ENCODE data around the gene ST8SIA2. TPM values are rescaled to one million over a fixed set of nuclear protein-coding genes. Genes with fewer than 3 reads are reported as not detected.

ST8SIA2 gene
- total RNA-seq, 2 donors from 2014 or later = not detected

DNA sequence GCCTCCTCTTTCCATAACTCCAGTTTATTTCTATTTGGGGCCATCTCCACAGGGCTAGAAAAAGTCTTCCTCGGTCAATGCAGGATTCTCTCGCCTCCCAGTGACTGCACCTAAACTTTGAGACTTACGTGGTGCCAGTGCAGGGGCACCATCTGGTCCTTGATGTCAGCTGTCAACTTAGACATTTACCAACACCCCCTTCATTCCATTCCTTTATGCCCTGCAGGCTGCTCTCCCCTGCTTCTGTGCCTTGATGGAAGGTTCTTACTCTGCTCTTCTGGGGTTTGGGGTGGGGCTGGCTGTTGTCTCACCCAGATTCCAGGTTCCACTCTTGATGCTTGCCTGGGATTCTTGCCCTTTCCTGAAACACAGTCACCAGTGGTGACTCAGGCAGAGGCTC is 101.8 kb downstream of the ST8SIA2 start:
- Mint-ChIP-seq H3K9me3 (peaks cover 0 to 5% of the 10 kb centered on the region in 2 donors), H3K36me3 (ENCODE audit: insufficient read depth in 2 of 2) (no peaks in the 10 kb centered on the region), H3K27ac (no peak overlapping the region), H3K27me3 (ENCODE audit: low read depth) (peaks cover 15% of the 10 kb centered on the region), H3K4me1 (ENCODE audit: low read depth) (no peaks in the 10 kb centered on the region), H3K4me3 (no peak overlapping the region)
- ATAC-seq (replicated peaks in 1 of 2) = no peak
- no peak for DNase-seq

DNA sequence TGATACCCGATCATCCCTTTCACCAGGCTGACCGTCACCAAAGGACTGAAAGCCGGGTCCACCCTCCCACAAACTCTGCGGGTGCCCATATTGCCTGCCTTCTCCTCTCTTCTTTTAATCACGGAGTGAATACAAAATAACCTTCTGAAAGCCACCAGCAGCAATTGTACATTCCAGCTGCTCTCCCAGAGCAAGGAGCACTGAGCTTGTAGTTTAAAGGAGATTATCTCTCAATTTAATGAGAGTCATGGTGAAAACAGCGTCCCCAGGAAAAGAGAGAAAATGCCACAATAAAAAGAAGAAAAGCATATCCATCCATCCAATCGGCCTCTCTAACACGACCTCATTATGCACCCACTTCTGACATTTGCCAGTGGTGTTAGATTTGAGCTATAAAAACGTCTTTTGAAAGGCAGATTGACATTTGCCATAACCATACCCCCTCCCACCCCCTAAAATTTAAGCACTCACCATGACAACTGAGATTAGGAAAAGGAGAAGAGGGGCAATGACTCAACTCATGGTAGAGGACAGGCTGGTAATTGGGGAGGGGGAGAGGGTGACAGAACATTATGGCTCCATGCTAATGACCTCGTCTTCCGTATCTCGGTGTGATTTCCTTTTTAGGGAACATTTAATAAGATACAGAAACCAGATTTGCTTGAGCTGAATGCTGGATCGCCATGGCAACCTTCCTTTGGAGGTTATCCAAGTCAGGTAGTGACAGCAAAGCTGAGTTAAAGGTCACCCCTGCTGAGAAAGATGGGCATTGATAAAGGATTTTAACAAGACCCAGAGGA is 106.2 kb downstream of the ST8SIA2 start:
- no peak overlapping the region for H3K27ac Mint-ChIP-seq
- no peak for DNase-seq
- H3K4me3 Mint-ChIP-seq = no peak overlapping the region
- H3K36me3 Mint-ChIP-seq (ENCODE audit: insufficient read depth in 2 of 2) = no peaks in the 10 kb centered on the region
- H3K27me3 Mint-ChIP-seq (ENCODE audit: low read depth) = peaks cover 27% of the 10 kb centered on the region
- no peaks in the 10 kb centered on the region for H3K4me1 Mint-ChIP-seq (ENCODE audit: low read depth)
- no peak for ATAC-seq (replicated peaks in 1 of 2)
- no peaks in the 10 kb centered on the region for H3K9me3 Mint-ChIP-seq

DNA sequence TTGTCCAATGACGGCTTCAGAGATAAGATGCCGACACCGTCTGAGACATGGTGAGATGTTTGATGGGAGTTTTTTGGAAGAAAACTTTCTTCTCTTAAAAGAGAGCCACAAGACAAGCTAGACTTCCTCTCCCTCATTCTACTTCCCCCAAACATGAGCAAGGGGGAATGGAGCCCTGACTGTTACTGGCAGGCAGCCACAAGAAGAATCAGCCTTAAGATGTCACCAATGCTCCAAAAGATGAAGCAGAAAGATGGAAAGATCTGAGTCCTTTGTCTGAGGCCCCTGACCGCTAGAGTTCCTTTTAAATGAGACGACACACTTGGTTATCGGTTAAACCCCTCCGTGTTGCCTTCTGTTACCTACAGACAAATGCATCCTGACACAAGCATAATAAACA is 108.7 kb downstream of the ST8SIA2 start:
- no peak for DNase-seq
- H3K9me3 Mint-ChIP-seq = peaks cover 2% of the 10 kb centered on the region in 2 donors
- ATAC-seq (replicated peaks in 1 of 2) = peak in 1 of 2 donors; percentile 28
- peak overlapping the region; percentile 68 for H3K27ac Mint-ChIP-seq
- no peaks in the 10 kb centered on the region for H3K4me1 Mint-ChIP-seq (ENCODE audit: low read depth)
- H3K27me3 Mint-ChIP-seq (ENCODE audit: low read depth) = peaks cover 20% of the 10 kb centered on the region
- no peak overlapping the region for H3K4me3 Mint-ChIP-seq
- peaks cover 0 to 2% of the 10 kb centered on the region in 2 donors for H3K36me3 Mint-ChIP-seq (ENCODE audit: insufficient read depth in 2 of 2)

DNA sequence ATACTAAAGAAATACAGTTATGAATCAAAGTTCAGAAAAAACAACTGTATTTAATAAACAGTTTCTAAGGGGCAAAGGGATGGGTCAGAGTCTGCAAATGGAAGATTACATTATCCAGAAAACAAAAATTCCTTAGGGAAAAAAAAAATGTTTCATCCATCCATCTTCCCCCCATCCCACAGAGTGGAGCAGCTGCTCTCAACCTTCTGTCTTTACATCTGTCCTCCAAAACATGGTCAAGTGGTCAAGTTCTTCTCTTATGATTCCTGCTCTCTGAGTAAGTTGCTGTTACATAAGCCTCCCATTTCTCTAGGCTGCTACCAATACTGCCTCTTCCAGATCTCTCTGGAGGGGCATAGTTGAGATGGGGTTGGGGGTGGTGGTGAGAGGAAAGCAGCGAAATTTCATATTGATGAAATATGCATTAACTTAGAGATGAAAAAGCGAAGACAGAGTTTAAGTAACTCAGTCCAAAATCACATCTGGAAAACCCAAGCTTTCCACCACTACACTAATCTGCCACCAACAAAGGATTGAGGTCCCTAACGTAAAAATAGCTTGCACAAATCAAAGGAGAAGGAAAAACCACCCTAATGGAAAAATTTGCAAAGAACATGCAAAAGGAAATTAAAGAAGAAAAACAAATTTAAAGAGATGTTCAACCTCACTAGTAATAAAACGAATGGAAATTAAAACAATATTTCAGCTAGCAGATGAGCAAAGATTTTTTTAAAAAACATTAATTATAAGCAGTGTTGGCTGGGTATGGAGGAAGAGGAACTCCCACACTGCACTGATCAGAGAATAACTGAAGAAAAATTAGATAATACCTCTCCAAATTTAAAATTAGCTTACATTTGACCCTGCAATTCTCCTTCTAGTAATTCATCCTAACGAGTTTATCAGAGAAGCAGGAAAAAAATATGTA is 109.5 kb downstream of the ST8SIA2 start:
- no peak for DNase-seq
- Mint-ChIP-seq H3K27me3 (ENCODE audit: low read depth) (peaks cover 20% of the 10 kb centered on the region), H3K36me3 (ENCODE audit: insufficient read depth in 2 of 2) (peaks cover 0 to 2% of the 10 kb centered on the region in 2 donors), H3K4me1 (ENCODE audit: low read depth) (no peaks in the 10 kb centered on the region), H3K27ac (no peak overlapping the region), H3K9me3 (peaks cover 2% of the 10 kb centered on the region in 2 donors), H3K4me3 (no peak overlapping the region)
- no peak for ATAC-seq (replicated peaks in 1 of 2)

DNA sequence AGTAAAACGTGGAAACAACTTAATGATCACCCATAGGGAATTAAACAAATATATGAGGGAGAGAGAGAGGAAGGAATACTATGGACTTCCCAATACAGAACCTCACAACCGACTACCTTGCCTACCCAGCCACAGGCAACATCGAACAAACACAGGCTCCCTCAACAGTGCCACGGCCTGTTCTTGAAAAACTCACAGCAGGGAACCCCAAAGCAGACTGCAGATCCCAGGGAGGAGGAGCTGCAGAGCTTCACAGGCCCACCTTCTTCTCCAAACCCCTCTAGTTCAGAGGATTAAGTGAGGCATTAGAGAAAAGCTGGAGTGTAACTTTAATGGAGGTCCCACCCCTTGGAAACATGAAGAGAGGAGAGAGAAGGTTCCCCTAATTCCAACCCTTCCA is 110.2 kb downstream of the ST8SIA2 start:
- Mint-ChIP-seq H3K4me3 (no peak overlapping the region), H3K27ac (no peak overlapping the region)

DNA sequence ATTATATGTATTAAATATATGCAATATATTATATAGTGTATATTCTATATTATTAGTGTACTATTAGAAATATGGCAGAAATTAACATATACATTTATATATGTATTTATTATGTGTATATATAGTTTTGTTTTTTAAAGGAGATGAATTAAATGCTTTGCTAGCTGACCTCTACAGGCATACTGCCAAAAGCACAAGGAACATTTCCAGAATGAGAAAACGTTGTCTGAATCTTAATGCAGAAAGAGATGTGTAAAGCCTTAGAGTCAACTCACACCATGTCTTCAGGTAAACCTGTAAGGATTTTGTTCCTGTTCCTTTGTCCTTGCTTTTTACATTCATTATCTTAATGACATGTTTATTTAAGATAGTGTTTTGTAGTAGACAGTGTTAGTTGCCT is 111.9 kb downstream of the ST8SIA2 start:
- Mint-ChIP-seq H3K4me1 (ENCODE audit: low read depth) (no peaks in the 10 kb centered on the region), H3K36me3 (ENCODE audit: insufficient read depth in 2 of 2) (peaks cover 0 to 2% of the 10 kb centered on the region in 2 donors), H3K27me3 (ENCODE audit: low read depth) (peaks cover 11% of the 10 kb centered on the region), H3K4me3 (no peak overlapping the region), H3K9me3 (peaks cover 2% of the 10 kb centered on the region in 2 donors), H3K27ac (no peak overlapping the region)
- DNase-seq (no peak), ATAC-seq (replicated peaks in 1 of 2) (no peak)

More for the DNA sequence above, 110.2 kb downstream of the ST8SIA2 start:
- no peaks in the 10 kb centered on the region for H3K4me1 Mint-ChIP-seq (ENCODE audit: low read depth)
- ATAC-seq (replicated peaks in 1 of 2) (no peak), DNase-seq (no peak)
- H3K27me3 Mint-ChIP-seq (ENCODE audit: low read depth) = peaks cover 20% of the 10 kb centered on the region
- H3K9me3 Mint-ChIP-seq = peaks cover 2% of the 10 kb centered on the region in 2 donors
- peaks cover 0 to 2% of the 10 kb centered on the region in 2 donors for H3K36me3 Mint-ChIP-seq (ENCODE audit: insufficient read depth in 2 of 2)

DNA sequence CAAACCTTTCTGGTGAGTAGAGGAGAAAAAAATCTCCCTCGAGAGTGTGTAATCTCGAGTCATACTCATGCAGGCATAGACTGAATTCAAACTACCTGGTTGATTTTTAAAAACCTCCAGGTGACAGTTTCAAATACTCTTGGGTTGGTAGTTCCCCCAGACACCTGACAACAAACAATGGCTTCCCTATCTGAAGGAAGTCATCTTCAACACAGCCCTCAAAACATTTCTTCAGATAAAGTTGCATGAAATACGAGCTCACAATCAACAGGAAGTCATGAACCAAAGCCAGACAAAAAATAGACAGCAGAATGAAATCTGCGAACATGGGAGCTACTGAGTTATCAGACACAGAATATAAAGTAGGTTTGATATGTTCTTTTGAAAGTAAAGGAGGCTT is 112.8 kb downstream of the ST8SIA2 start:
- peaks cover 0 to 2% of the 10 kb centered on the region in 2 donors for H3K36me3 Mint-ChIP-seq (ENCODE audit: insufficient read depth in 2 of 2)
- ATAC-seq (replicated peaks in 1 of 2) (no peak), DNase-seq (no peak)
- H3K27ac Mint-ChIP-seq = no peak overlapping the region
- no peaks in the 10 kb centered on the region for H3K4me1 Mint-ChIP-seq (ENCODE audit: low read depth)
- peaks cover 5% of the 10 kb centered on the region for H3K27me3 Mint-ChIP-seq (ENCODE audit: low read depth)
- H3K4me3 Mint-ChIP-seq = no peak overlapping the region
- H3K9me3 Mint-ChIP-seq = peaks cover 2% of the 10 kb centered on the region in 2 donors

DNA sequence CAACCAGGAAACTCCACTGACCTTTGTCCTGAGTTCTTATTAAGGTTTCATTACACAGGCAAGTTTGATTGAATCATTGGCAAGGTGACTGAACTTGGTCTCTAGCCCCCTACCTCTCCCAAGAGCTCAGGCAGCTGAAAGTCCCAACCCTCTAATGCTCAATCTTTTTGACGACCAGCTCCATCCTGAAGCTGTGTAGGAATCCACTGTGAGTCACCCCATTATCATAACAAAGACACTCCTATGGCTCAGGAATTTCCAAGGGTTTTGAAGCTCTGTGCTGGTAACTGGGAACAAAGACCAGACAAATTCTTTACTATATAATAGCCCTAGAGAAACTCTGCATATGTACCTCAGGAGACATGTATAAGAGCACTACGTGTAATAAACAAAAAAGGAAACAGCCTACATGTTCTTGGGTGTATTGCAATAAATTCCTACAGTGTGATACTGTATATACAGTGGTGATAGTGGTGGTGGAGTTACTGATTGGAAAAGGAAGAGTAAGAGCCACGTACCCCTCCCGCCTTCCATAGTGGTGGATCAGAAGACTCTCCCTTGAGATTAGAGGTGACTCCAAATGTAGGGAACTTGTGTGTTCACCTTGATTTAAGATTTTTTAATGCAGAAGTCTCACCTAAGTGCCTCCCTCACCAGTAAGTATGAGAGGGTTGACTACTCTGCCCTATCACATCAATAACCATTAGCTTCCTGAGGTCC is 116.6 kb downstream of the ST8SIA2 start:
- ATAC-seq (replicated peaks in 1 of 2) (no peak), DNase-seq (no peak)
- H3K4me1 Mint-ChIP-seq (ENCODE audit: low read depth) = no peaks in the 10 kb centered on the region
- no peak overlapping the region for H3K4me3 Mint-ChIP-seq
- H3K9me3 Mint-ChIP-seq = peaks cover 2% of the 10 kb centered on the region in 2 donors
- H3K27me3 Mint-ChIP-seq (ENCODE audit: low read depth) = peaks cover 10% of the 10 kb centered on the region
- peaks cover 0 to 2% of the 10 kb centered on the region in 2 donors for H3K36me3 Mint-ChIP-seq (ENCODE audit: insufficient read depth in 2 of 2)
- no peak overlapping the region for H3K27ac Mint-ChIP-seq

All from activated T-cell treated with anti-CD3 and anti-CD28 coated beads, Interleukin-2, amount 50 U/mL, for 72 hours (primary cell).